Measurements from ENCODE around the gene TLDC2. TPM values are rescaled to one million over a fixed set of nuclear protein-coding genes. Genes with fewer than 3 reads are reported as not detected.
A peak's percentile ranks its signal among the peaks of the same experiment; 100 is the strongest.

TLDC2 gene
- total RNA-seq, 4 donors from 2014 or later = not detected

GRCh38 chr20:36848078-36848660 is 27.8 kb upstream of the TLDC2 start:
- no peaks in the 10 kb centered on the region for H3K27me3 ChIP-seq
- 51% methylated on average over 4 of the region's 6 CpGs for WGBS
- peak overlapping the region; percentile 83 for H3K27ac ChIP-seq
- TF ChIP-seq POLR2AphosphoS5 (IDR thresholded peaks at IDR 0.05) (no peak), POLR2A (IDR thresholded peaks at IDR 0.05) (no peak), EP300 (IDR thresholded peaks at IDR 0.05) (no peak), CTCF (IDR thresholded peaks at IDR 0.05) (no peak)
- H3K4me1 ChIP-seq = peaks cover 60% of the 10 kb centered on the region
- H3K36me3 ChIP-seq = no peaks in the 10 kb centered on the region
- no peak for DNase-seq (ENCODE audit: low spot score in 2 of 2)
- no peak overlapping the region for H3K4me3 ChIP-seq
- no peaks in the 10 kb centered on the region for H3K9me3 ChIP-seq

DNA sequence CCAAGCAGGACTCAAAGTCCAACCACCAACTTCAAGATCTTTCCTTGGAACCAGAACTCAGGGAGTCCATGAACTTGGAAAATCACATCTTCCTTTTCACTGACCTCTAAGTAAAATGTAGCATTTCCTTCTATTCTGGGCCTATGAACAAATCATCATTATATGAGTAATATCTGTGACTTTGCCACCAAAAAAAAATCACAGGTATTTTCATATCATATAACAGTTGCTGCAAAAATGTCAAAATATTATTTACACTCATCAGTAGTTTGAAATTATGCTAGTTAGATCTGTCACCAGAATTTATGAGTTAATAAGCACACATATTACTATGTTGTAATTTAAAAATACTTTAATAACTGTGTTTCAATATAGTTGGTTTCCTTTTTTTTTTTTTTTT is 27.3 kb upstream of the TLDC2 start:
- H3K4me3 ChIP-seq = no peak overlapping the region
- H3K36me3 ChIP-seq = no peaks in the 10 kb centered on the region
- H3K27ac ChIP-seq = peak overlapping the region; percentile 83
- DNase-seq (ENCODE audit: low spot score in 2 of 2) = no peak
- peaks cover 60% of the 10 kb centered on the region for H3K4me1 ChIP-seq
- TF ChIP-seq POLR2AphosphoS5 (IDR thresholded peaks at IDR 0.05) = no peak
- no peak for TF ChIP-seq CTCF (IDR thresholded peaks at IDR 0.05)
- TF ChIP-seq EP300 (IDR thresholded peaks at IDR 0.05) = no peak
- no peak for TF ChIP-seq POLR2A (IDR thresholded peaks at IDR 0.05)
- no peaks in the 10 kb centered on the region for H3K27me3 ChIP-seq
- no peaks in the 10 kb centered on the region for H3K9me3 ChIP-seq

GRCh38 chr20:36849333-36850065 is 26.4 kb upstream of the TLDC2 start:
- no peaks in the 10 kb centered on the region for H3K9me3 ChIP-seq
- no peak overlapping the region for H3K27ac ChIP-seq
- H3K27me3 ChIP-seq = no peaks in the 10 kb centered on the region
- 93% methylated on average over 8 of the region's 9 CpGs for WGBS
- no peak overlapping the region for H3K4me3 ChIP-seq
- TF ChIP-seq POLR2A (IDR thresholded peaks at IDR 0.05) (no peak), POLR2AphosphoS5 (IDR thresholded peaks at IDR 0.05) (no peak), EP300 (IDR thresholded peaks at IDR 0.05) (no peak), CTCF (IDR thresholded peaks at IDR 0.05) (no peak)
- peaks cover 63% of the 10 kb centered on the region for H3K4me1 ChIP-seq
- H3K36me3 ChIP-seq = no peaks in the 10 kb centered on the region
- DNase-seq (ENCODE audit: low spot score in 2 of 2) = no peak

GRCh38 chr20:36850759-36851158 is 25.2 kb upstream of the TLDC2 start:
- H3K4me1 ChIP-seq = peaks cover 67% of the 10 kb centered on the region
- TF ChIP-seq CTCF (IDR thresholded peaks at IDR 0.05) (no peak), POLR2A (IDR thresholded peaks at IDR 0.05) (no peak), EP300 (IDR thresholded peaks at IDR 0.05) (no peak), POLR2AphosphoS5 (IDR thresholded peaks at IDR 0.05) (no peak)

DNA sequence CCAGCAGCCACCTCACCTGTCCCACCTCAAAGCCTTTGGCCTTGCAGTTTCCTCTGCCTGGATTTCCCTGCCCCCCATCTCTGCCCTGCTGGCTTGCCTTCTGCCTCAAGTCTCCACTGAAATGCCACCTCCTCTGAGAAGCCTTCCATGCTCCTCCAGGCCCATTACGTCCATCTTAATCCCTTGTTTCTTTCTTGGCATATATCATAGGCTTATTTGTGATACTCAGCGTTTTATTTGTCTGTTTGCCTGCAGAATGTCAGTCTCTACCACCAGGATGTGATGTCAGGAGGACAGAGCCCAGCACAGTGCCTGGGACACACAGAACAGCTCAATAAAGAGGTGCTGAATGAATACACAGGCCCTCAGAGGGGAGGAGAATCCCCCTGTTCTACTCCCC is 24.4 kb upstream of the TLDC2 start:
- no peak overlapping the region for H3K4me3 ChIP-seq
- H3K9me3 ChIP-seq = no peaks in the 10 kb centered on the region
- TF ChIP-seq POLR2A (IDR thresholded peaks at IDR 0.05) (no peak), EP300 (IDR thresholded peaks at IDR 0.05) (no peak), POLR2AphosphoS5 (IDR thresholded peaks at IDR 0.05) (no peak), CTCF (IDR thresholded peaks at IDR 0.05) (no peak)
- H3K27ac ChIP-seq = peak overlapping the region; percentile 72
- DNase-seq (ENCODE audit: low spot score in 2 of 2) = no peak
- no peaks in the 10 kb centered on the region for H3K27me3 ChIP-seq
- peaks cover 67% of the 10 kb centered on the region for H3K4me1 ChIP-seq
- H3K36me3 ChIP-seq = no peaks in the 10 kb centered on the region
- WGBS = 80% methylated on average over 2 of the region's 2 CpGs

More at GRCh38 chr20:36850759-36851158, 25.2 kb upstream of the TLDC2 start:
- WGBS = 94% methylated on average over 6 of the region's 6 CpGs
- no peaks in the 10 kb centered on the region for H3K27me3 ChIP-seq
- DNase-seq (ENCODE audit: low spot score in 2 of 2) = no peak
- no peak overlapping the region for H3K27ac ChIP-seq
- H3K9me3 ChIP-seq = no peaks in the 10 kb centered on the region
- H3K36me3 ChIP-seq = no peaks in the 10 kb centered on the region
- no peak overlapping the region for H3K4me3 ChIP-seq
